HTR-8/SVneo (cell line): ENCODE data around the gene GLOD4.

Experiments used
- DNase-seq: peaks from one replicate; pipeline ENCODE4 v3.0.0; 2011; ENCODE audit warnings: low spot score, mixed read lengths; ENCODE audit not compliant: insufficient read length
- FAIRE-seq: peaks from 2 replicates; lab custom pipeline; 2011; peaks lifted over from hg19 to GRCh38; lab: Jason Lieb, UNC

GLOD4 gene

DNA sequence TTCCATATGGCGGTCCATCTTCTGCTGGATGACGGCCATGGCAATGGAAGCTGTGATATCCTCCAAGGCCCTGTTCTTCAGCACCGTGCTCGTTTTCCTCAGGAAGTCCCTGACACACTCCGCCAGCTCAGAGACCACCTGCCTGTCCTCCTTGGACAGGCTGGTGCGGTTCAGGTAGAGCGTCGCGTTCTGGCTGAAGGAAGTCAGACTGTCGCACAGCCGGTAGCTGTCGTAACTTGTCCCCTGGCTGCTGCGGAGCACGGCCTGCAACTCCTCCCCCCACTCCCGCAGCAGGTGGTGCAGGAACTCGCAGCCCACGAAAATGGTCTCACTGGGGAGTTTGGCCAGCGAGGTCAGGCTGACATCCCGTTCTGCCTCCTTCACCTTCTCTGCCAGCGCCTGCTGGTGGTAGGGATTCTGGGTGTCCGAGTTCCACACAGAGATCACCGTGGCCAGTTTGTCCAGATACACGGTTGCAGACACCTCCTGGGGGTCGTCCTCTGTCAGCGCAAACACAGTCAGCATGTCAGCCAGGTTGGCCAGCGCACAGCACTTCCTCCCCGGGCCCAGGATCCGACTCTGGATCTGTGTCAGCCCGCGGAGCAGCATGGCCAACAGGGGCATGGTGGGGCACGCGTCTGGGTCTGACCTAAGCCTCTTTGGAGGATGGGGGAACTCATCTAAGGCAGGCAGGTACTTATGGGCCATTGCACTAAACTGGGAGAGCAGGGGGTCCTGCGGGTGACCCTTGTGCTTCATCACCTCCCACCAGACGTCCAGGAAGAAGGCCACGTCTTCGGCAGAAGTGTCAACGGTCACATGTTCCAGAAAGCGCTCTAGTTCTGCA lies 35.1 kb downstream of the GLOD4 start:
- no peak for DNase-seq
- FAIRE-seq: no peak

DNA sequence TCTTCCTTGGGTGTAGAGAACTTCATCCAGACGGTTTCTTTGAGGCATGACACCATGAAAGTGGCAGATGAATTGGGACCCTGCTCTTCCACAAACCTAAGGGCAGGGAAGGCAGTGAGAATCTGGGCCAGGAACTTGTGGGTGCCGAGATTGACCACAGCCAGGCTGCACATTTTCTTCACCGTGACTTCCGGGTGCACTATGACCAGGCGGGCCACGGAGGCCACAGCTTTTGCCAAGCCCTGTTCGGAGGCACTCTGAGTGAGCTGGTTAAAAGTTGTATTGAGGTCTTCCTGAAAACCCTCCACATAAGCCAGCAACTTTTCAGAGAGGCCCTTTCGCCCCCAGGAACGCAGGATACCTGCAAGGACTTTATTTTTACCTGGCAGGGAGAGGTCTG lies 35.9 kb downstream of the GLOD4 start:
- DNase-seq: no peak
- FAIRE-seq: no peak

DNA sequence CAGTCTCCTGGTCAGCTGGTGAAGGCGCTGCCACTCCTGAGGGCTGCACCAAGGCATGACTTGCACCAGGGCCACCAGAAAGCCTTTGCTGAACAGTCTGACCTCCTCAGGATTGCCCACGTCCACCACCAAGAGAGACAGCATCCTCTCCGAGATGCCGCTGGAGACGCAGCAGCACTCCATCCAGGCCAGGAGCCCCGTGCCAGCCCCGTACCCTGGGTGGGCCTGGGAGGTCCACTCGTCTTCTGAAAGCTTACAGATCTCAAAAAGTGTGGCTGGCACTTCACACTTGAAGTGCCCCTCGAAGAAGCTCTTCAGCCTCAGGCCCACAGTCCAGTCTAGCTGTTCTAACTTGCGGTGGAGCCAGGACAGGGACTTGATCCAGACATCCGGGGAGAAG lies 36.7 kb downstream of the GLOD4 start:
- FAIRE-seq (no peak), DNase-seq (no peak)

DNA sequence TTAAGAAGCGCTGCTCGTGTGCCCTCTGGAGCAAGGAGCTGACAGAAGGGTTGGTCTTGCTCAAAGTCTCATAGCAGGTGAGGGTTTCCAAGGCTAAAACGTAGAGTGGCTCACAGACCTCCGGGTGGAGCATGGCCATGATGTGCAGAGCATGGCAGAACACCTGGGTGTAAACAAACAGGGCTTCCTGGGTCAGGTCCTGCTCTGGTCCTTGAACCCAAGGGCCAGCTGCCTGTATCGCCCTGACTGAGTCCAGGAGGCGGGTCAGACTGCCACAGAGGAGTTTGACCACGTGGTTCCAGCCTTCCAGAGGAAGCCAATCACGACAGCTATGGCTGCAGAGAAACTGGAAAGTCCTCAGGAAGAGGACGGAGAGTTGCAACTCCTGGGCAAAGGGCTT lies 37.1 kb downstream of the GLOD4 start:
- peak; percentile 4 for FAIRE-seq
- no peak for DNase-seq

DNA sequence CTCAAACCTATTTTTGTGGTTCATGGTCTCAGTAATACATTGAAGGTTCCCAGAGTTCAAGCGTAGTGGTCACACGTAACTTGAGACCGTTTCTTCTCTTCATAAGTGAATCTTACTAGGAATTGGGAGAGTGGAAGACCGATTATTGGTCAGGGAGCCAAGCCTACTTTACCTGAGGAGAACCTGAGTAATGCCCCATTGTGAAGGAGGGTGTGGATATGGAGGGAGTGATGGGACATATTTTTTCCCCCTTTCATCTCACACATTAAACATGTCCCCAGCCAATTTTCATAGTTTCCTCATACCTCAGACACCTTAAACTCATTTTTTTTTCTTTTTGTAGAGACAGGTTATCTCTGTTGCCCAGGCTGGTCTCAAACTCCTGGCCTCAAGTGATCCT lies 38.9 kb downstream of the GLOD4 start:
- no peak for FAIRE-seq
- no peak for DNase-seq

DNA sequence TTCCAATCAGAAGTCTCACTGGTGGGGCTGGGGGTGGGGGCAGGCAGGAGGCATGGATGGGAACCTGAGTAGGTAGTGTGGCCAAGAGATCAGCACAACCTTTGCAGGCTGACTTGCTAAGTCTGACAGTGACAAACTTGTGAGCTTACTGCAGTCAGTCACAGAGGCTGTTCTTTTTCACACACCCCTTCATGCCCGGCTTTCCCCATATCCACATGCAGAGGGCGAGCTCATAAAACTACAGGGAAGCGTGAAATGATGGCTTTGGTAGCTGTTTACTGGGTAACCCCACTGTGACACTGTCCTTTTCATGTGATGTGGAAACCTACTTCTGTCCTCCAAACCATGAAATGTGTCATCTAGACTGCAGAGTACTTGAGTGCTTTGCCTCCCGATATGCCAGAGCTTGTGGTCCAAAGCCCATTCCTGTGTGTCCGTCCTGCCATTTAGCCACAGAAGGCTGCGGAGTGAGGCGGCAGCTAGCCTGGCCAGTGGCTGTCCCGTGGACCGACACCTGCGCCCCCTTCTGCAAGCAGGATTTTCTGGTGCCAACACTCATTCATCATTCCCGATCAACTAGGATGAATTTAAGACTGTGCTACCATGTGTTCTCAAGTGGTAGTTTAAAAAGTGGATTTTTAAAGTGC lies 39.8 kb downstream of the GLOD4 start:
- FAIRE-seq (no peak), DNase-seq (no peak)

DNA sequence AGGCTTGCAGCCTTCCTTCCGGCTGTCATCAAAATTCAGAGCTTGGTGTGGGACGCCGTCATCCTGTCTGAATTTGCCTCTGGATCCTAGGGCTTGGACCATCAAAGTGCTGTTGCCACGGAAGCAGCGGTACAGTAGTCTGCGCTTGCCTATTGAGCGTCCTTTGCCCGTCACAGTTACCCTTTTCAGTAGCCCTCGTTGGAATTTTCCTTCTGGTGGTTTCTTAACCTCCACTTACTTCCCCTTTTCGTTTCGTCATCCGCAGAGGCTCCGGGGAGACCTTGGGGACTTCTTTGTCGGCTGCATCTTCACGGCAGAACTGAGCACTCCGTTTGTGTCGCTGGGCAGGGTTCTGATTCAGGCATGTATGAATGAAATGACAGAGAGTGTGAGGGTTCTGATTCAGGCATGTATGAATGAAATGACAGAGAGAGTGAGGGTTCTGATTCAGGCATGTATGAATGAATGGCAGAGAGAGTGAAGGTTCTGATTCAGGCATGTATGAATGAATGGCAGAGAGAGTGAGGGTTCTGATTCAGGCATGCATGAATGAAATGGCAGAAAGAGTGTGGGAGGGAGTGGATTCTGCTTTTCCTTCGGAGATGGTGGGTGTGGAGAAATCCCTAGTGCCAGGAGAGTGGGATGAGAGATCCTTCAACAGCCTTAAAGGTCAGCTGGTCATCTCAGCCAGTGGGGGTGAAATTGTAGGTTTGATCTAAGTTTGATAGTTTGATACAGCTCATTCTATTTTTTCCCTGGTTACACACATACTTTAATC lies 41.7 kb downstream of the GLOD4 start:
- FAIRE-seq: peak; percentile 73
- DNase-seq: no peak

- DNase-seq (no peak), FAIRE-seq (no peak)
Measured at GRCh38 chr17:737561-738113, 44.4 kb downstream of the GLOD4 start.

- DNase-seq (no peak), FAIRE-seq (peak; percentile 38)
Measured at GRCh38 chr17:733743-734142, 48.3 kb downstream of the GLOD4 start.

DNA sequence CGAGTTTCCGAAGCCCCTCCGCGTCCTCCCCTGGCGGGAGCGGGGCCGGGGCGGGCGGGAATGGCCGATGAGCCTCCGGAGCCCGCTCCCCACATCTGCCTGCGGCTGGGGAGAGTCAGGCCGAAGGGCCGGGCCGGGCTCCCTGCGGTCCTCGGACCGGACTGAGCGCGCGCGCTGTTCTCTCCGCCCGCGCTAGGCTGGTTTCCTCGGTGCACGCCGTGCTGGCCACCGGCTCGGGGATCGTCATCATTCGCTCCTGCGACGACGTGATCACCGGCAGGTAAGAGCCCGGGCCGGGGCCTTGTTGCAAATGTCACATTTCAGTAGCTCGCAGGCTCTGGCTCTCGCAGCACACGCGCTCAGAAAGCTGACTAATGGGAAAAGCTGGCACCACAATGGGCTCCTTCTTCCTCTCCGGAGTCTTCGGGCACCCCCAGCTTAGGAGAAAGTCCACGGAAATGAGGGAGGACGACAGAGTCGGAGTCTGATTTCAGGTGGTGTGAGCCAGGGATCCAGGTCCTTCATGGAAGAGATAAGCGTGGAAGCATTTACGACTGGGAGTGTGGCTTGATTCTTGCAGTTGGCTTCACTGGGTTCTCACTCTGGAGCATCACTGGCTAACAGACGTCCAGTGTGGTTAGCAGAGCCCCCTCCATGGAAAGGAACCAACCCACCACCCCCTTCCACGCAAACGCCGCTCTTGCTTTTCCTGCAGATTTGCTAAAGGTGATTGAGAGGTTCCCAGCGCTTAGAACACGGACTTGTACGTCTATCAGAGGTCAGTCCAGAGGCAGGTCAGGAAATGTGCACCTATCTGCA lies 49.0 kb downstream of the GLOD4 start:
- peak; percentile 38 for FAIRE-seq
- peak; percentile 26 for DNase-seq

GRCh38 chr17:732067-732901 lies 49.8 kb downstream of the GLOD4 start, which contains the start of gene TLCD3A:
Gene TLCD3A (plus strand): TSS chr17:732596. CDS start chr17:732648, 52 bp downstream.
- peak; percentile 69 for DNase-seq
- FAIRE-seq: peak; percentile 76

DNA sequence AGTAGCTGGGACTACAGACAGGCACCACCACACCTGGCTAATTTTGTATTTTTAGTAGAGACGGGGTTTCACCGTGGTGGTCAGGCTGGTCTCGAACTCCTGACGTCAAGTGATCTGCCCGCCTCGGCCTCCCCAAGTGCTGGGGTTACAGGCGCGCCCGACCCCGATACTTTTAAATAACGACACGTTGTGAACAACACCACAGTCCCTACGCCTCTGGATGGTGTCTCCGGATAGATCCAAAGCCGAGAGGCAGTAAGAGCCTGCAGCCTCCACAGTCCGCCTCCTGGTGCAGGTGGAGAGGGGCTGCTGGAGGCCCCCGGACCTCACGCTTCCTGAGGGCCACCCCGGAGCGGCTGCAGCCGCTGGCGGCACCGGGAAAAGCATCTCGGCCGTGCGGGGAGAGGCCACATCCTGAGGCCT lies 50.4 kb downstream of the GLOD4 start:
- FAIRE-seq: no peak
- no peak for DNase-seq

DNA sequence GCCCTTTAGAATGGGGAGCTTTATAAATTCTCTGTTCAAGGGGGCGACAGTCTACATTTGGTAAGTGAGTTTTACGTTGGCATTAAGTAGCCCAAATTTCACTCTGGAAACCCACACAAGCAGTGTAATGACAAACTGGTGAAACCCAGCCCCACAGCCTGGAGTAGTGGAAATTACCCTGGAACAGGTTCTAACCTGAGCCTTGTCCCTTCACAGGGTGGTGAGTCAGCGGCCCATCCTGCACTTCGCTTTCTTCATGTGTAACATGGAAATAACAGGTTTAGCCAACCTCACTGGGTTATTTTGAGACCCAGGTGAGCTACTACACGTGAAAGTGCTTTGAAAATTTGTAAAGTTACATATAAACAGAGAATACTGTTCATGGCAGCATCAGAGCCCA lies 53.2 kb downstream of the GLOD4 start:
- FAIRE-seq: no peak
- DNase-seq: no peak

GRCh38 chr17:726271-726919 lies 55.7 kb downstream of the GLOD4 start:
- FAIRE-seq: no peak
- no peak for DNase-seq

GRCh38 chr17:725746-726145 lies 56.3 kb downstream of the GLOD4 start:
- DNase-seq (no peak), FAIRE-seq (no peak)

GRCh38 chr17:725084-725483 lies 57.0 kb downstream of the GLOD4 start:
- FAIRE-seq (peak; percentile 40), DNase-seq (no peak)

- FAIRE-seq: no peak
- DNase-seq: no peak
Measured at GRCh38 chr17:721540-721937, 60.5 kb downstream of the GLOD4 start.
